ENCODE results near the gene PRDM16. TPM values are rescaled to one million over a fixed set of nuclear protein-coding genes. Genes with fewer than 3 reads are reported as not detected.

Gene PRDM16
- polyA plus RNA-seq, 2 of the 4 experiments (the other 2 are of a cell fraction) = 0.03 to 0.35 TPM

DNA sequence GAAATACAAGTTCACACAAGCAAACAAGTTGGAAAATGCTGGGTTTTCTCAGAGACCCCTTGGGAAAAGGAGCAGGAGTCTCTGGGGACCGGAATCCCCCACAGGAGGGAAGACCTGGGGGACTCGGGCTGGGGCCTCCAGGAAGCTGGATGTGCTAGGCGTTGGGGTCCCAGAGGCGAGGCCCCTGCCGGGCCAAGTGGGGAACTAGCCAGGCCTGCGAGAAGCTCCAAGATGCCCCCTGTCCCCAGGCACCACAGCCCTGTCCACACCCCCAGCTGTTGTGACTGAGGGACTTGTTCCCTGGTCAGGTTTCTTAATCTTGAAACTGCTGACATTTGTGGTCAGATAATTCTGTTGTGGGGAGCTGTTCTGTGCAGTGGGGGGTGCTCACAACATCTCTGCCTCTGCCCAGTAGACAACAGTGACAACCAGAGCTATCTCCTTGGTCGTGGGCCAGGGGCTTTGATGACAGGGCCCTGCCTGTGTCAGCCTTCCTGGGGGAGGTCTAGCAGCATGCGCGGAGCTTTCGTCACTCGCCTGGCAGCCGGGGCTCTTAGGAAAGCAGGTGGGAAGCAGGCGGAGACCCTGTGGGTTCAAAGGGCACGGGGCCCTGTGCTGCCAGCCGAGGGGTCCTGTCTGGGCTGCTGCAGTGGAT, 259.1 kb downstream of the PRDM16 start (continued):
- no peak for TF ChIP-seq FOSL2 (IDR thresholded peaks at IDR 0.05)
- TF ChIP-seq FOSL2 (CRISPR knock-in tag; IDR thresholded peaks at IDR 0.05) = no peak
- no peak for TF ChIP-seq ZC3H11A (IDR thresholded peaks at IDR 0.05)
- TF ChIP-seq RNF2 (IDR thresholded peaks at IDR 0.05; ENCODE audit: borderline replicate concordance, low read depth) = no peak
- TF ChIP-seq, protein P1, sequence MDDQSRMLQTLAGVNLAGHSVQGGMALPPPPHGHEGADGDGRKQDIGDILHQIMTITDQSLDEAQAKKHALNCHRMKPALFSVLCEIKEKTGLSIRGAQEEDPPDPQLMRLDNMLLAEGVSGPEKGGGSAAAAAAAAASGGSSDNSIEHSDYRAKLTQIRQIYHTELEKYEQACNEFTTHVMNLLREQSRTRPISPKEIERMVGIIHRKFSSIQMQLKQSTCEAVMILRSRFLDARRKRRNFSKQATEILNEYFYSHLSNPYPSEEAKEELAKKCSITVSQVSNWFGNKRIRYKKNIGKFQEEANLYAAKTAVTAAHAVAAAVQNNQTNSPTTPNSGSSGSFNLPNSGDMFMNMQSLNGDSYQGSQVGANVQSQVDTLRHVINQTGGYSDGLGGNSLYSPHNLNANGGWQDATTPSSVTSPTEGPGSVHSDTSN (IDR thresholded peaks at IDR 0.05) = no peak

DNA sequence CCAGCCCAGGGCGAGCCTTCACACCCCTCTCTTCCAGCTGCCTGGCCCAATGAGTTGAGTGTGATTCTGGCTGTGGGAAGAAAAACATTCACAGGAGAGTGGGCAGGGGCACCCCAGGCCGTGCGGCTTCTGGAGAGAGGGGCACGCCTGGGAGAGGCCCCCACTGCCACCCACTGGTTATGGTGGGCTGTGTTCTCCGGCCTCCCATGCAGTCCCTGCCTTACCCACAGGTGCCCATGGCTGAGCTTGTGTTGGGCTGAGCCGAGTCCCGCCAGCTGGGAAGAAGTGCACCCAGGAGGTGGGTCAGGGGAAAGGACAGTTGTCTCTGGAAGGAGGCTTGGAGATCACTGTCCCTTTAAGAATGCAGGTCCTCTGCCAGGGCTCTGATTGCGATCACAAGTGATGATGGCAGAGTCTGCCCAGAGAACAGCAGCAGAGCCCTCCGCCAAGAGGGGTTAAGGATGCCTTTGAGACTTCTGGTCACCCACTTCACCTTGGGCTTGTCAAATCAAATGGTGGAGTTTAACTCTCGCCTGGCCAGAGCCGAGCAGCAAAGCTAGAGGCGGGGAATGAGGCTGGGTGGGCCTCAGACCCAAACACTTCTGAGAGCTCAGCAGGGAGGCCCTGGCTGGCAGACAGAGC, 260.8 kb downstream of the PRDM16 start:
- no peak overlapping the region for H3K4me2 ChIP-seq
- WGBS (ENCODE audit: missing lambda C conversion rate) = 78% methylated on average over 8 of the region's 12 CpGs
- ATAC-seq (no peak; a peak in 1 of 6 replicates), DNase-seq (ENCODE audit: low read depth in 1 of 2, low spot score in 1 of 2) (no peak), FAIRE-seq (no peak)
- H3K9me3 ChIP-seq = no peaks in the 10 kb centered on the region
- TF ChIP-seq USF2 (IDR thresholded peaks at IDR 0.05) = no peak
- H3K4me3 ChIP-seq = no peak overlapping the region
- ChIA-PET CTCF (no interaction called here), POLR2A (no interaction called here)
- no peaks in the 10 kb centered on the region for H3K4me1 ChIP-seq
- no peak overlapping the region for H3K27ac ChIP-seq

DNA sequence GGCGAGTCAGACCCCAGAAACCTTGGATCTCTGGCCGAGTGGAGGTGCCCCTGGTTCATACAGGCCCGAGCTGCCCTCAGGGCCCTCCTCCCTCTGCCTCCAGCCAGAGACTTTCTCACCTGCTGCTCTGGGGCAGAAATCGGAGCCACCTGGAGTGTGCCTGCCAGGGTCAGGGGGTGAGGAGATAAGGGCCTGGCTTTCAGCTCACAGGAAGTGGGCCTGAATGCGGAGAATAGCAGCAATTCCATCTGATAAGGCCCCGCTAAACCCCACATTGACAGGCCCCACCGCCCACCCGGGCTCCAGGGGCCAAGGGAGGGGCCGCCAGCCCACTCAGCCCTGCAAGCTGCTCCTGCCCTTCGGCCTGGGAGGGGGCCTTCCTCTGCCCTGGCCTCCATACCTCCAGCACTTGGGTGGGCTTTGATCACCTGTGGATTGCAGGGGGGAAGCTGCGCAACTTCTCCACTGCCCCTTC, 261.8 kb downstream of the PRDM16 start:
- H3K4me3 ChIP-seq = no peak overlapping the region
- no CpG with 5 or more reads among the region's 11 CpGs for WGBS (ENCODE audit: missing lambda C conversion rate)
- no peak for DNase-seq (ENCODE audit: low read depth in 1 of 2, low spot score in 1 of 2)
- no peaks in the 10 kb centered on the region for H3K9me3 ChIP-seq
- no peak for FAIRE-seq
- no peak for TF ChIP-seq HES2 (IDR thresholded peaks at IDR 0.05)
- no peak for TF ChIP-seq POLR2A (IDR thresholded peaks at IDR 0.05; ENCODE audit: low read length)
- TF ChIP-seq, protein P2, sequence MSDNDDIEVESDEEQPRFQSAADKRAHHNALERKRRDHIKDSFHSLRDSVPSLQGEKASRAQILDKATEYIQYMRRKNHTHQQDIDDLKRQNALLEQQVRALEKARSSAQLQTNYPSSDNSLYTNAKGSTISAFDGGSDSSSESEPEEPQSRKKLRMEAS (IDR thresholded peaks at IDR 0.05) = no peak
- no peak for TF ChIP-seq NR3C1 (IDR thresholded peaks at IDR 0.05)
- TF ChIP-seq HDAC2 (IDR thresholded peaks at IDR 0.05) = no peak
- TF ChIP-seq CEBPB (IDR thresholded peaks at IDR 0.05) = no peak
- TF ChIP-seq EHMT2 (IDR thresholded peaks at IDR 0.05; ENCODE audit: low read depth) = no peak
- H3K27ac ChIP-seq = no peak overlapping the region
- POLR2A ChIA-PET = no interaction called here
- ATAC-seq = no peak
- no peaks in the 10 kb centered on the region for H3K4me1 ChIP-seq
- H3K4me2 ChIP-seq = no peak overlapping the region
- CTCF ChIA-PET = no interaction called here

DNA sequence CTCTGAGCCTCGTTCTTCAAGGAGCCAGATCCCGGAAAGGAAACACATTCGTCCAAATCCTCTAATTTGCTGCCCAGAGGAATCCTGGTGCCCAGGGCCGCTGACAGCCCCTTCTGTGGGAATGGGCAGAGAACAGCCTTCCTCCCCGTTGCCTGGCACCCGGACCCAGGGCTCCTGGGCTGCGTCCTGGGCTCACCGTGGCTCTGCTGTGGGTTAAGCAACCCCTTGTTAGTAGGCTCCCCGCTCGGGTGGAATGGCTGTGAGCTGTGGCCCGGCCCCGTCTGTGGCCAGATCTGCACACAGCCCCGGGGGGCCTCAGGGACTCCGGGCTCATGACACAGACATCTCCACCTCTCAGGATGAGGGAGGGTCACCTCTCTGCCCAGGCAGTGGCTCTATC, 262.6 kb downstream of the PRDM16 start:
- TF ChIP-seq ZC3H11A (IDR thresholded peaks at IDR 0.05) = no peak
- Histone ChIP-seq H3K4me3 (no peak overlapping the region), H3K4me2 (no peak overlapping the region), H3K9me3 (no peaks in the 10 kb centered on the region), H3K27ac (no peak overlapping the region), H3K4me1 (no peaks in the 10 kb centered on the region)
- ATAC-seq (no peak), FAIRE-seq (no peak), DNase-seq (ENCODE audit: low read depth in 1 of 2, low spot score in 1 of 2) (no peak)
- ChIA-PET POLR2A (no interaction called here), CTCF (no interaction called here)
- WGBS (ENCODE audit: missing lambda C conversion rate) = 78% methylated on average over 5 of the region's 14 CpGs

- 76% methylated on average over 16 of the region's 18 CpGs for WGBS (ENCODE audit: missing lambda C conversion rate)
- ATAC-seq (no peak), DNase-seq (ENCODE audit: low read depth in 1 of 2, low spot score in 1 of 2) (no peak), FAIRE-seq (no peak)
- Histone ChIP-seq H3K9me3 (no peaks in the 10 kb centered on the region), H3K27ac (no peak overlapping the region), H3K4me1 (no peaks in the 10 kb centered on the region), H3K4me3 (no peak overlapping the region), H3K4me2 (no peak overlapping the region)
- ChIA-PET CTCF (no interaction called here), POLR2A (no interaction called here)
- TF ChIP-seq ZSCAN20 (CRISPR knock-in tag; IDR thresholded peaks at IDR 0.05) (no peak), PHF8 (IDR thresholded peaks at IDR 0.05; ENCODE audit: borderline replicate concordance, low read depth) (no peak), CBX2 (IDR thresholded peaks at IDR 0.05; ENCODE audit: borderline replicate concordance, low read depth) (no peak), KDM1A (IDR thresholded peaks at IDR 0.05; ENCODE audit: low read depth) (no peak), NFE2L2 (conservative IDR thresholded peaks at IDR 0.05; ENCODE audit: low read length) (no peak), ESRRA (IDR thresholded peaks at IDR 0.05; ENCODE audit: borderline replicate concordance, low read length) (no peak), ZNF302 (CRISPR knock-in tag; IDR thresholded peaks at IDR 0.05) (no peak), MAFK (IDR thresholded peaks at IDR 0.05; ENCODE audit: partially characterized antibody) (no peak), JUNB (IDR thresholded peaks at IDR 0.05) (no peak), GATA3 (IDR thresholded peaks at IDR 0.05; ENCODE audit: borderline replicate concordance) (no peak), MAZ (IDR thresholded peaks at IDR 0.05; ENCODE audit: borderline replicate concordance, low read depth, low read length) (no peak), FOXS1 (CRISPR knock-in tag; IDR thresholded peaks at IDR 0.05) (no peak), RNF2 (IDR thresholded peaks at IDR 0.05; ENCODE audit: borderline replicate concordance, low read depth) (no peak), FOSL2 (IDR thresholded peaks at IDR 0.05) (no peak), FOSL2 (CRISPR knock-in tag; IDR thresholded peaks at IDR 0.05) (no peak), JUN (IDR thresholded peaks at IDR 0.05) (no peak)
- TF ChIP-seq, protein P1 (IDR thresholded peaks at IDR 0.05) = no peak
Observed at GRCh38 chr1:3332043-3332442, 263.0 kb downstream of the PRDM16 start.

Measured in A549 (cell line).